HepG2 (cell line): ENCODE data around the gene MTRF1. TPM values are rescaled to one million over a fixed set of nuclear protein-coding genes. Genes with fewer than 3 reads are reported as not detected.
A peak's percentile ranks its signal among the peaks of the same experiment; 100 is the strongest.

ENCODE experiments used
- ATAC-seq: fragments of 200-7000 bp; cut with Tn5 transposase; 3 replicates; pipeline ENCODE4 v1.9.1; 2020; ENCODE audit warnings: mild to moderate bottlenecking, moderate library complexity
- BruUV-seq: library from RNA; stranded (reverse); fragments of 400-500 nt; replicated peaks from 2 replicates; lab custom pipeline; 2021; lab: Mats Ljungman, UMichigan
- CTCF ChIA-PET: fragments of 300-600 bp; formaldehyde crosslinking; extraction: SDS; loops from one replicate; lab custom pipeline; 2021; ENCODE audit warnings: low total read pairs, inconsistent platforms, low intra/inter-chr PET ratio; lab: Yijun Ruan, JAX
- POLR2A ChIA-PET: fragments of 350-600 bp; sonication (Branson Sonifier 250); formaldehyde crosslinking; loops from one replicate; lab custom pipeline; 2020; ENCODE audit warnings: antibody characterized with exemption, inconsistent platforms; lab: Yijun Ruan, JAX
- DNase-seq: peaks from one replicate; pipeline ENCODE4 v3.0.0-alpha.2; 2015; ENCODE audit warnings: low spot score
- FAIRE-seq: peaks from 3 replicates; lab custom pipeline; 2011; peaks lifted over from hg19 to GRCh38; lab: Jason Lieb, UNC
- H2AFZ ChIP-seq: one replicate; pipeline ENCODE4 v1.6.1; 2011; ENCODE audit warnings: low read length, inconsistent platforms
- H3K27ac ChIP-seq: fragments of 300-600 bp; 3 replicates; pipeline ENCODE4 v1.8.0; 2011; ENCODE audit warnings: mixed run types, mild to moderate bottlenecking, mixed read lengths, low read length, inconsistent platforms; ENCODE audit not compliant: insufficient read depth; ENCODE audit errors: extremely low read length
- H3K27me3 ChIP-seq, 2 experiments: fragments of 200-600 bp in 1 of 2; 2 replicates in 1 of 2; 3 replicates in 1 of 2; pipeline versions ENCODE4 v1.6.0 to v1.8.0; 2011; ENCODE audit warnings: low read length in 2 of 2, mild to moderate bottlenecking in 2 of 2, moderate library complexity in 2 of 2, inconsistent platforms in 1 of 2; ENCODE audit not compliant: insufficient read depth in 2 of 2, control insufficient read depth in 1 of 2
- H3K36me3 ChIP-seq, 2 experiments: fragments of 200-600 bp in 1 of 2; replicated peaks in 1 of 2; 2 replicates in 1 of 2; 3 replicates in 1 of 2; pipeline versions ENCODE4 v1.5.1 to v1.8.0; 2011; ENCODE audit warnings: low read length in 2 of 2, inconsistent platforms in 1 of 2; ENCODE audit not compliant: insufficient read depth in 2 of 2, control insufficient read depth in 1 of 2
- H3K4me1 ChIP-seq: 2 replicates; pipeline ENCODE4 v1.5.1; 2012; ENCODE audit warnings: low read length, inconsistent platforms; ENCODE audit not compliant: insufficient read depth
- H3K4me2 ChIP-seq: 2 replicates; pipeline ENCODE4 v1.6.0; 2011; ENCODE audit warnings: low read depth, low read length, inconsistent platforms
- H3K4me3 ChIP-seq, 3 experiments: fragments of 200-600 bp in 1 of 3; sonication (generic), shearing (Covaris generic) in 1 of 3; replicated peaks in 1 of 3; 2 replicates each; pipeline ENCODE4 v1.5.1; 2011 to 2016; ENCODE audit warnings: low read length in 3 of 3, inconsistent platforms in 2 of 3, low read depth in 2 of 3, mild to moderate bottlenecking in 2 of 3, control low read depth in 1 of 3, mixed read lengths in 1 of 3; ENCODE audit not compliant: insufficient read depth in 1 of 3
- H3K79me2 ChIP-seq: one replicate; pipeline ENCODE4 v1.6.1; 2011; ENCODE audit warnings: low read length, inconsistent platforms; ENCODE audit not compliant: insufficient read depth
- H3K9ac ChIP-seq: 2 replicates; pipeline ENCODE4 v1.6.0; 2011; ENCODE audit warnings: mild to moderate bottlenecking, low read depth, low read length, inconsistent platforms; ENCODE audit not compliant: insufficient read depth
- H3K9me3 ChIP-seq: 2 replicates; pipeline ENCODE4 v1.5.1; 2012; ENCODE audit warnings: mild to moderate bottlenecking, low read length
- H4K20me1 ChIP-seq: 2 replicates; pipeline ENCODE4 v1.6.0; 2011; ENCODE audit warnings: inconsistent platforms, mild to moderate bottlenecking, low read length, moderate library complexity; ENCODE audit not compliant: insufficient read depth
- FOSL2 ChIP-seq: sonication (generic); formaldehyde crosslinking; IDR thresholded peaks from 2 replicates; pipeline ENCODE4 v1.4.0; 2020; ENCODE audit warnings: missing genetic modification reagents
- GLI4 ChIP-seq: sonication (generic); formaldehyde crosslinking; IDR thresholded peaks from 2 replicates; pipeline ENCODE4 v1.5.1; 2020; ENCODE audit warnings: missing genetic modification reagents, mild to moderate bottlenecking, moderate library complexity, borderline replicate concordance
- IRF2 ChIP-seq: IDR thresholded peaks from 2 replicates; pipeline ENCODE4 v1.6.1; 2018; ENCODE audit warnings: missing genetic modification reagents, missing compliant biosample characterization
- USF2 ChIP-seq, 2 experiments: sonication (generic) in 1 of 2; formaldehyde crosslinking in 1 of 2; IDR thresholded peaks; 2 replicates each; pipeline versions ENCODE4 v1.5.1 to v1.6.1; 2011 to 2020; ENCODE audit warnings: borderline replicate concordance in 1 of 2, low read depth in 1 of 2, low read length in 1 of 2, mild to moderate bottlenecking in 1 of 2, missing genetic modification reagents in 1 of 2, moderate library complexity in 1 of 2
- ZNF577 ChIP-seq: sonication (generic); formaldehyde crosslinking; IDR thresholded peaks from 2 replicates; pipeline ENCODE4 v1.4.0; 2020; ENCODE audit warnings: mild to moderate bottlenecking, low read depth, missing genetic modification reagents, borderline replicate concordance
- WGBS: methylation state at CpG from one replicate; pipeline ENCODE4 v1.1.6; 2017; ENCODE audit warnings: low lambda C conversion rate; 5-methylcytosine and 5-hydroxymethylcytosine counted together
- in situ Hi-C: cut with HindIII; loops from 2 replicates; pipeline ENCODE4 v1.10.0; 2017; ENCODE audit warnings: low pct_unique_long_range_greater_than_20kb; ENCODE audit not compliant: extremely low pct_ligation_motif_present
- intact Hi-C: fragments of 100-400 bp; cut with micrococcal nuclease; formaldehyde crosslinking; loops from one replicate; pipeline ENCODE4 v1.10.0; 2022; ENCODE audit not compliant: unreplicated experiment
- polyA plus RNA-seq, 8 experiments: library from polyadenylated mRNA; depleted of rRNA in 3 of 8; stranded (reverse) in 7 of 8; unstranded in 1 of 8; fragments of >200 nt; fragmentation: Illumina TruSeq in 4 of 8; extraction: Trizol in 4 of 8; gene quantifications; 2 replicates each; pipeline versions ENCODE4 v1.2.1 to v1.2.3, GENCODE V29; 2011 to 2016; ENCODE audit warnings: low read depth in 4 of 8, missing spikeins in 1 of 8, mixed read lengths in 1 of 8; ENCODE audit not compliant: insufficient read depth in 1 of 8
- total RNA-seq, 5 experiments: library from RNA; depleted of rRNA; stranded (reverse); fragments of >200 nt; fragmentation: Illumina TruSeq; extraction: Trizol; gene quantifications; 2 replicates each; pipeline ENCODE4 v1.2.3, GENCODE V29; 2016; ENCODE audit warnings: low read depth in 1 of 5

The MTRF1 gene
- total and polyA plus RNA-seq, 2 of the 13 experiments (the other 11 are each of a cell fraction or from before 2014, with no cell fraction given): 21.6 to 27.2 TPM

GRCh38 chr13:41286370-41286769 is 23.0 kb upstream of the MTRF1 start:
- peaks cover 2 to 4% of the 10 kb centered on the region in 2 experiments; a peak in 1 of 5 replicates for H3K27me3 ChIP-seq
- no peaks in the 10 kb centered on the region for H4K20me1 ChIP-seq
- ATAC-seq: no peak
- FAIRE-seq: no peak
- peaks cover 39% of the 10 kb centered on the region for H3K4me1 ChIP-seq
- WGBS: 40% methylated on average over 5 of the region's 5 CpGs
- ChIA-PET CTCF (no interaction called here), POLR2A (no interaction called here)
- in situ Hi-C loops (no loop called here), intact Hi-C loops (no loop called here)
- H2AFZ ChIP-seq: no peak overlapping the region
- H3K9ac ChIP-seq: no peak overlapping the region
- DNase-seq: no peak
- no peak for TF ChIP-seq ZNF577 (CRISPR knock-in tag)
- H3K36me3 ChIP-seq: no peaks in the 10 kb centered on the region
- no TSS peak for BruUV-seq
- H3K9me3 ChIP-seq: no peaks in the 10 kb centered on the region
- no peak overlapping the region for H3K4me3 ChIP-seq
- H3K79me2 ChIP-seq: no peaks in the 10 kb centered on the region
- no peak overlapping the region for H3K27ac ChIP-seq
- no peak overlapping the region for H3K4me2 ChIP-seq

GRCh38 chr13:41284512-41285288 is 21.3 kb upstream of the MTRF1 start:
- H3K36me3 ChIP-seq: no peaks in the 10 kb centered on the region
- POLR2A ChIA-PET: no interaction called here
- in situ Hi-C loops (no loop called here), intact Hi-C loops (no loop called here)
- H3K4me1 ChIP-seq: peaks cover 32% of the 10 kb centered on the region
- H4K20me1 ChIP-seq: no peaks in the 10 kb centered on the region
- H2AFZ ChIP-seq: no peak overlapping the region
- no peak for ATAC-seq
- H3K9me3 ChIP-seq: no peaks in the 10 kb centered on the region
- H3K27me3 ChIP-seq: peaks cover 2 to 11% of the 10 kb centered on the region in 2 experiments; a peak in 2 of 5 replicates
- H3K4me2 ChIP-seq: no peak overlapping the region
- DNase-seq: peak; percentile 73
- no TSS peak for BruUV-seq
- no peak overlapping the region for H3K4me3 ChIP-seq
- H3K27ac ChIP-seq: no peak overlapping the region
- CTCF ChIA-PET: no interaction called here
- whole genome bisulfite sequencing: 38% methylated on average over 13 of the region's 13 CpGs
- H3K9ac ChIP-seq: no peak overlapping the region
- no peak for FAIRE-seq
- no peaks in the 10 kb centered on the region for H3K79me2 ChIP-seq
- TF ChIP-seq GLI4 (CRISPR knock-in tag) (no peak), FOSL2 (CRISPR knock-in tag) (peak; percentile 82), IRF2 (CRISPR knock-in tag) (no peak), USF2 (IDR thresholded peaks at IDR 0.05; ENCODE audit: low read depth, low read length) (no peak), USF2 (CRISPR knock-in tag; IDR thresholded peaks at IDR 0.05; ENCODE audit: borderline replicate concordance) (no peak)
